GM21515 (cell line): ENCODE measurements around the gene CCDC110.

Experiments
- ATAC-seq: cut with Tn5 transposase; IDR thresholded peaks from one replicate; pipeline ENCODE4 v1.9.1; 2021; ENCODE audit not compliant: unreplicated experiment

The CCDC110 gene

GRCh38 chr4:185473247-185473646, 1.7 kb upstream of the CCDC110 start:
- ATAC-seq, result no peak

DNA sequence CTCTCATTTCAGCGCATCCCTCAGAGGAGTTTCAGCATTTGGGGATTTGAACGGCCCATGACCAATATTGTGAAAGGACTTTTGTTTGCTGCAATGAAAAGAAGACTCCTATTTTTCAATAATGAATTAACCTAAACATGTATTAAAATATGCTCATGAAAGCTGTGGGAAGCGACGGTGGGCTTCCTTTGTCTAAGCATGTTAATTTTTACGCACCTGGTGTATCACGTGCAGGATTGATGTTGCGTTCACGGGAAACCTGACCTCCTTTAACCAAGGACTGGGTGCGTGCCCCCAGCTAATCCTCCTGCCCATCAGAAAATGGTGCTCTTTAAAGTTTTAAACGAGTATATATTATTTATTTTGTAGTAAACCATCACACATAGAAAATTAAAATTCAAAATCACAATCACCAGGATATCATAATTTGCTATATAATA, 590 bp upstream of the CCDC110 start:
- ATAC-seq, result peak; percentile 19

GRCh38 chr4:185470501-185471195, 885 bp downstream of the CCDC110 start:
- peak; percentile 15 for ATAC-seq

- no peak for ATAC-seq
Observed at GRCh38 chr4:185469580-185470154, 1.9 kb downstream of the CCDC110 start.

DNA sequence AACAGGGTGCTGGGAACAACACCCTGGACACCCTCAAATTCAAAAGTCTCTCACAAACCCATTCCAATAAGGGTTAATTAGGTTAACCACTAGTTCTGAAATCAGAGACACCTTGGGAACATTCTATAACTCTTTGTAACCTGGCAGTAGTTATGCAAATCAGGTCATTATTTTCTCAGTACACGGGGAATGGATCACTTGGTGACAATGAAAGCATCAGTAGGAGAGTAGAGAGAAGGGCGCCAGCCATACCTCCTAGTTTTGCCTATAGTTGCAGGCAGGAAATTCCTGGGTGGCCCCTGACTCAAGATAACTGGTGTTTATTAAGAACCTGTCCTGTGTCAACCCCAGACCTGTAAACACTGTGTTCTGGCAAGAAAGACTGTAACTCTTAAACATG, 2.5 kb downstream of the CCDC110 start:
- ATAC-seq, result no peak

DNA sequence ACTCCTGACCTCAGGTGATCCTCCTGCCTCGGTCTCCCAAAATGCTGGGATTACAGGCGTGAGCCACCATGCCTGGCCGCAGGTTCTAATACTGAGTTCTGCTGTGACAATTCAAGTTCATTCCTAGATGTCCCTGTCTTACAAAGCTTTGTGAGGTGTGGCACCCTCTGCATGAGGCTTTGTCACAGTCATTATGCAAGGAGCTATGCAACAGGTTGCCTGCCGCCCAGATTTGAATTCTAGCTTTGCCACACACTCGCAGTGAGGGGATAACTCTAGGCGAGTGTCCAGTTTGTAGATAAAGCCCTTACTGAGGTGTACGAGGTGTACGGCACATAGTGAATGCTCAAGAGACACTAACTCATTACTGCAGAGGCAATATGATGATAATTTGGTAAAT, 3.5 kb downstream of the CCDC110 start:
- no peak for ATAC-seq

GRCh38 chr4:185467101-185467500, 4.4 kb downstream of the CCDC110 start:
- ATAC-seq, result no peak

GRCh38 chr4:185465707-185466106, 5.8 kb downstream of the CCDC110 start:
- no peak for ATAC-seq

GRCh38 chr4:185464887-185465286, 6.6 kb downstream of the CCDC110 start:
- ATAC-seq, result no peak

GRCh38 chr4:185464183-185464582, 7.3 kb downstream of the CCDC110 start:
- no peak for ATAC-seq

DNA sequence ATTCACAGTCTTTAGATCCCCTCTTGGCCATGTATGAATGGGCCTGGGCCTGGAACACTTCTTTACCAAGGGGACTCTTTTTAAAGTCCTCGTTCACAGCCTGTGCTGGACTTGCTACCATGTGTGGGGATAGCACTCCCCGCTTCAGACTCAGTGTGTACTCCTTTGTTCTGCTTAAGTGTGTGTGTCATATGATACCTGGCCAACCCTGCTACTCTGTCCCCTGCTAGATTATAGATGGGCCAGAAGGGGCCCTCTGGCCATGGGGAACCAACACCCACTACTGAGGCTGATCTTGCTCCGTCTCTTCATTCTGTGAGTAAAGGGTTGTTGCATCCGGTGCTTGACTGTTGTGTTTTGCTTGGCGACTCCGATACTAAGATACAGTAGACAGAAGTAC, 8.0 kb downstream of the CCDC110 start:
- no peak for ATAC-seq

DNA sequence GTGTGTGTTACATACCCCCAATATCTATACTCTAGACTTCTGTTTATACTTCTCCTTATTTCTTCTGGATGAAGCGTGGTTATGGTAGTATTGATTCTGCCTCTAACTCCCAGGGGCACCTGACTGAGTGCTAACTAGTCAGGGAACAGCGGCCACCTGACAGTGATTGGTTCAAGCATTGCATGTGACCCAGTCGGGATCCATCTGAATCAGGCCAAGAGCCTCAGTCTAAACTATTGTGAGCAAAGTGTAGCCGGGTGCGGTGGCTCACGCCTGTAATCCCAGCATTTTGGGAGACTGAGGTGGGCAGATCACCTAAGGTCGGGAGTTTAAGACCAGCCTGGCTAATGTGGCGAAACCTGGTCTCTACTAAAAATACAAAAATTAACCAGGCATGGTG, 10.0 kb downstream of the CCDC110 start:
- ATAC-seq, result no peak

DNA sequence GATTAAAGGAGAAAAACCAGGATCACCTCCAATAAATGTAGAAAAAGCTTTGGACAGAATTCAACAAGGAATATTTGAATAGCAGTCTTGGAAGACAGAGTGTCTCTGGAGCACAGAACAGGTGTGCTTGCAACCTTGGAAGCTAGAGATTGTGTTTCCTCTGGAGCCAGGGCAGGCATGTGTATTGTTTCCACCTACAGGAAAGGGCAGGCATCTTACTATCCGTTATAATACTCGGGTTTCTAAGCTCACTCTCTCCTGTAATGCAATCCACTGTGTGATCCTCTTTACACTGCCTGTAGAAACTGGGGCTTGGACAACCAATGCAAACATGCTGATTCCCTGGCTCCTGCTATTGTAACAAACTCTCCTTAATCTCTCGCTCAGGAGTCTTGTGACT, 14.4 kb downstream of the CCDC110 start:
- no peak for ATAC-seq

DNA sequence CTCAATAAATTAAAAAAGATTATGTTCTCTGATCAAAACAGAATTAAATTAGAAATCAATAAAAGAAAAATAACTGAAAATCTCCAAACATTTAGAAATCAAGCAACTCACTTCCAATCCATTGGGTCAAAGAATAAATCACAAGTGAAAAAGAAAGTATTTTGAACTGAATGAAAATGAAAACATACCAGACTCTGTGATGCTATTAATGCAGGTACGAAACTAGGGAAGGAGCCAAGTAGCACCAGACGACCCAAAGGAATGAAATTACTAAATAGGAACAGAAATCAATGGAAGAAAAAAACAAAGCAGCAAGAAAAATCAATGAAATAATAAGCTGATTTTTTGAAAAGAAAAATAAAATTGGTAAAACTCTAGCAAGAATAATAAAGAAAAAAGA, 15.4 kb downstream of the CCDC110 start:
- no peak for ATAC-seq

GRCh38 chr4:185445209-185445608, 26.3 kb downstream of the CCDC110 start:
- no peak for ATAC-seq

GRCh38 chr4:185441479-185441878, 30.1 kb downstream of the CCDC110 start:
- no peak for ATAC-seq

- no peak for ATAC-seq
Observed at GRCh38 chr4:185437809-185438208, 33.7 kb downstream of the CCDC110 start.

- no peak for ATAC-seq
Observed at GRCh38 chr4:185435466-185435865, 36.1 kb downstream of the CCDC110 start.

GRCh38 chr4:185429660-185430059, 41.9 kb downstream of the CCDC110 start:
- no peak for ATAC-seq

DNA sequence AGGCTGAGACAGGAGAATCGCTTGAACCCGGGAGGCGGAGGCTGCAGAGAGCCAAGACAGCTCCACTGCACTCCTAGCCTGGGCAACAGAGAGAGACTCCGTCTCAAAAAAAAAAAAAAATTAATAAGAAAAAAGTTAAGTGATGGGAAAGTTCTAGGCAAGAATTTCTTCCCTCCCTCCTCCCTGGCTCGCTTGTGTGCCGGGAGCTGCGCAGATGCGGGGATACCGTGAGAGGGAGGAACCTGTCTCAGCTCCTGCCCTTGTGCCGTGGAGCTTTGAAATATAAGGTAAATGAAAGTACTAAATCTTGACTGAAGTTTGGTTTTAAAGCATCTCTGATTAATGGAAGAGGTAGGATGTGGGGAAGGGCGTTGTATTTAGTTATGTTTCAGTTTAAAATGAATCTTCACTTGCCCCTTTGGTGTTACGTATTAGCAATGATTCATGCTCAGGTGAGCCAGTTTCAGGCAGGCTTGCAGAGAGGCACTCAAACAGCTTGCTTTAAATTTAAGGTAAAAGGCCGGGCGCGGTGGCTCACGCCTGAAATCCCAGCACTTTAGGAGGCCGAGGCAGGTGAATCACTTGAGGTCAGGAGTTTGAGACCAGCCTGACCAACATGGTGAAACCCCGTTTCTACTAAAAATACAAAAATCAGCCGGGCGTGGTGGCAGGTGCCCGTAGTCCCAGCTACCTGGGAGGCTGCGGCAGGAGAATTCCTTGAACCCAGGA, 44.4 kb downstream of the CCDC110 start:
- no peak for ATAC-seq

DNA sequence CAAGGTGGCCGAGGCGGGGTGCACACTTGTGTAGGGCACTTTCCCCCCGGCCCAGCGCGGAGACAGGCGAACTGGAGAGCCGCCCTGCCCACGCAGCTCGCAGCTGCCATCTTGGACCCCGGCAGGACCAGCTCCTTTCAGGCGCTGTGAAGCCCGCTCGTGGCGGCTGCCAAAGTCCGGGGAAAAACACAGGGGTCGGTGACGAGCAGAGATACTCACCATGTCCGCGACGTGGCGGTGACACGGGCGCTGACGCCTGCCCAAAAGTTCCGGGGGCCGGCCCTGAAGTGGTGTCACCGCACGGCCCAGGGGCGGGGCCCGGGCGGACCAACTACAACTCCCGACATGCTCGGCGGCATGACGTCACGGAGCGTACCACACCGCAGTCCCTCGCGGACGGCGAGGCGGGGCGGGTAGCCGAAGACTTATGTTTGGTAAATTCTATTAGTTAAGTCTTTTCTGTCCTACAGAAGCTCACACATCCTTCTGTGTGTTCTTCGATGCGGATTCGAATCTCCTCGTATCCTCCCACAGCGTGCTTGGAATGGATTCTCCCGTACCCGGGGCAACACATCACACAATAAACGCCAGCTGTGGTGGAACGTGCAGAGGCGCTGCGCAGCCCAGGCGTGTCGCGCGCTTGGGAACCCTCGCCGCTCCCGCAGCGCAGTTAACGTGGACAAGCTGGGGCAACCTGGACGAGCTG, 45.7 kb downstream of the CCDC110 start, which contains the start of gene UFSP2:
UFSP2 (minus strand) TSS at position 318 of the 706 bp plus-strand sequence; CDS start at position 222, 96 bp downstream.
- ATAC-seq, result peak; percentile 95
